HEK293 (cell line): Measurements from ENCODE around the gene JOSD1.

Experiments used
- CTCF ChIA-PET: fragments of 350-600 bp; formaldehyde crosslinking; extraction: SDS; loops from one replicate; lab custom pipeline; 2021; ENCODE audit warnings: antibody characterized with exemption; lab: Yijun Ruan, JAX
- POLR2A ChIA-PET: fragments of 300-600 bp; formaldehyde crosslinking; extraction: SDS; loops from one replicate; lab custom pipeline; 2020; ENCODE audit warnings: antibody characterized with exemption, inconsistent platforms; lab: Yijun Ruan, JAX
- H3K27ac ChIP-seq: fragments of 200-500 bp; sonication (Bioruptor generic); 2 replicates; pipeline ENCODE4 v1.5.1; 2014; ENCODE audit warnings: low read depth, low read length, control low read depth, inconsistent platforms; ENCODE audit errors: extremely low read depth
- H3K36me3 ChIP-seq, 2 experiments: fragments of 200-500 bp in 1 of 2; sonication (Bioruptor generic) in 1 of 2; 1 replicate in 1 of 2; 2 replicates in 1 of 2; pipeline ENCODE4 v1.5.1; 2014 to 2017; ENCODE audit warnings: inconsistent platforms in 2 of 2, low read length in 2 of 2; ENCODE audit not compliant: control insufficient read depth in 2 of 2, insufficient read depth in 1 of 2
- H3K4me1 ChIP-seq: fragments of 200-500 bp; sonication (Bioruptor generic); 2 replicates; pipeline ENCODE4 v1.5.1; 2014; ENCODE audit warnings: mild to moderate bottlenecking, low read length, inconsistent platforms; ENCODE audit not compliant: control insufficient read depth, insufficient read depth
- H3K4me3 ChIP-seq: 2 replicates; pipeline ENCODE4 v1.5.1; 2011; ENCODE audit warnings: low read depth, mild to moderate bottlenecking, control low read depth, low read length, moderate library complexity
- H3K9me3 ChIP-seq: fragments of 200-500 bp; sonication (Bioruptor generic); 2 replicates; pipeline ENCODE4 v1.5.1; 2014; ENCODE audit warnings: low read depth, low read length, inconsistent platforms; ENCODE audit not compliant: control insufficient read depth, insufficient read depth
- CTCF ChIP-seq: fragments of 450-650 bp; formaldehyde crosslinking; IDR thresholded peaks from 2 replicates; pipeline ENCODE4 v1.5.1; 2016; ENCODE audit warnings: missing biosample characterization, missing genetic modification characterization
- KLF1 ChIP-seq: fragments of 450-650 bp; formaldehyde crosslinking; IDR thresholded peaks from 2 replicates; pipeline ENCODE4 v1.5.1; 2016; ENCODE audit warnings: missing biosample characterization, missing genetic modification characterization
- KLF16 ChIP-seq: fragments of 450-650 bp; formaldehyde crosslinking; IDR thresholded peaks from 2 replicates; pipeline ENCODE4 v1.5.1; 2017; ENCODE audit warnings: missing biosample characterization, missing genetic modification characterization
- KLF17 ChIP-seq: fragments of 450-650 bp; formaldehyde crosslinking; IDR thresholded peaks from 2 replicates; pipeline ENCODE4 v1.5.1; 2016; ENCODE audit warnings: missing biosample characterization, missing genetic modification characterization
- KLF8 ChIP-seq: fragments of 450-650 bp; formaldehyde crosslinking; IDR thresholded peaks from 2 replicates; pipeline ENCODE4 v1.5.1; 2016; ENCODE audit warnings: missing biosample characterization, missing genetic modification characterization
- MEIS1 ChIP-seq: sonication (generic); formaldehyde crosslinking; IDR thresholded peaks from 2 replicates; pipeline ENCODE4 v1.8.1; 2022; ENCODE audit warnings: missing genetic modification reagents, mild to moderate bottlenecking, borderline replicate concordance
- PATZ1 ChIP-seq: fragments of 450-650 bp; formaldehyde crosslinking; IDR thresholded peaks from 2 replicates; pipeline ENCODE4 v1.5.1; 2016; ENCODE audit warnings: missing biosample characterization, missing genetic modification characterization
- SCRT1 ChIP-seq: fragments of 450-650 bp; formaldehyde crosslinking; IDR thresholded peaks from 2 replicates; pipeline ENCODE4 v1.5.1; 2016; ENCODE audit warnings: missing biosample characterization, missing genetic modification characterization, borderline replicate concordance
- YY1 ChIP-seq: fragments of 450-650 bp; formaldehyde crosslinking; IDR thresholded peaks from 2 replicates; pipeline ENCODE4 v1.5.1; 2018; ENCODE audit warnings: missing biosample characterization, missing genetic modification characterization
- ZBTB17 ChIP-seq: fragments of 450-650 bp; formaldehyde crosslinking; IDR thresholded peaks from 2 replicates; pipeline ENCODE4 v1.5.1; 2016; ENCODE audit warnings: missing biosample characterization, missing genetic modification characterization
- ZBTB26 ChIP-seq: fragments of 450-650 bp; formaldehyde crosslinking; optimal IDR thresholded peaks from 2 replicates; pipeline ENCODE3; 2016; ENCODE audit warnings: missing biosample characterization, mild to moderate bottlenecking, missing genetic modification characterization
- ZBTB49 ChIP-seq: fragments of 450-650 bp; formaldehyde crosslinking; IDR thresholded peaks from 2 replicates; pipeline ENCODE4 v1.5.1; 2016; ENCODE audit warnings: missing biosample characterization, missing genetic modification characterization, low read depth
- ZBTB8A ChIP-seq: fragments of 450-650 bp; formaldehyde crosslinking; IDR thresholded peaks from 2 replicates; pipeline ENCODE4 v1.5.1; 2016; ENCODE audit warnings: missing biosample characterization, missing genetic modification characterization
- ZFP69B ChIP-seq: fragments of 450-650 bp; formaldehyde crosslinking; IDR thresholded peaks from 2 replicates; pipeline ENCODE4 v1.5.1; 2016; ENCODE audit warnings: missing biosample characterization, missing genetic modification characterization
- ZNF221 ChIP-seq: fragments of 450-650 bp; formaldehyde crosslinking; IDR thresholded peaks from 2 replicates; pipeline ENCODE4 v1.5.1; 2017; ENCODE audit warnings: missing biosample characterization, missing genetic modification characterization, borderline replicate concordance
- ZNF23 ChIP-seq: fragments of 450-650 bp; formaldehyde crosslinking; IDR thresholded peaks from 2 replicates; pipeline ENCODE4 v1.5.1; 2016; ENCODE audit warnings: missing biosample characterization, missing genetic modification characterization, borderline replicate concordance
- ZNF335 ChIP-seq: fragments of 450-650 bp; formaldehyde crosslinking; conservative IDR thresholded peaks from 2 replicates; pipeline ENCODE4 v1.5.1; 2016; ENCODE audit warnings: missing biosample characterization, missing genetic modification characterization
- ZNF621 ChIP-seq: fragments of 450-650 bp; formaldehyde crosslinking; IDR thresholded peaks from 2 replicates; pipeline ENCODE4 v1.5.1; 2017; ENCODE audit warnings: missing biosample characterization, missing genetic modification characterization
- ZNF677 ChIP-seq: fragments of 450-650 bp; IDR thresholded peaks from 2 replicates; pipeline ENCODE4 v1.5.0; 2018; ENCODE audit warnings: missing biosample characterization, mild to moderate bottlenecking, missing genetic modification characterization, moderate library complexity
- ZNF692 ChIP-seq: fragments of 450-650 bp; formaldehyde crosslinking; IDR thresholded peaks from 2 replicates; pipeline ENCODE4 v1.5.1; 2016; ENCODE audit warnings: missing biosample characterization, missing genetic modification characterization
- ZNF76 ChIP-seq: fragments of 450-650 bp; formaldehyde crosslinking; IDR thresholded peaks from 2 replicates; pipeline ENCODE4; 2016; ENCODE audit warnings: low read depth, missing biosample characterization, missing genetic modification characterization, borderline replicate concordance
- ZSCAN16 ChIP-seq: fragments of 450-650 bp; formaldehyde crosslinking; IDR thresholded peaks from 2 replicates; pipeline ENCODE4 v1.5.1; 2016; ENCODE audit warnings: missing biosample characterization, missing genetic modification characterization
- ZXDB ChIP-seq: fragments of 450-650 bp; formaldehyde crosslinking; IDR thresholded peaks from 2 replicates; pipeline ENCODE4 v1.5.1; 2016; ENCODE audit warnings: missing biosample characterization, missing genetic modification characterization

Gene JOSD1

GRCh38 chr22:38700270-38700788 is 414 bp downstream of the JOSD1 start:
- H3K9me3 ChIP-seq = no peaks in the 10 kb centered on the region
- POLR2A ChIA-PET = interaction anchor here (3.1 to 8.0 kb wide), 2 partner anchors 11 to 18 kb away, joined by 10 to 60 read pairs; partner anchors contain the start of gene TOMM22
- peak overlapping the region; percentile 76 for H3K4me3 ChIP-seq
- peaks cover 4 to 30% of the 10 kb centered on the region in 2 experiments; a peak in 2 of 3 replicates for H3K36me3 ChIP-seq
- peak; percentile 95 for TF ChIP-seq ZNF335
- 0 out of 2 replicates have a peak, but pooled peaks have one; percentile 13 for TF ChIP-seq YY1 (tag by site-specific recombination)
- peak; percentile 89 for TF ChIP-seq ZFP69B (tag by site-specific recombination)
- no peak for TF ChIP-seq ZSCAN16
- peak; percentile 32; the same call in 1 of the 2 replicates for TF ChIP-seq KLF17
- peak; percentile 96 for TF ChIP-seq ZNF692 (tag by site-specific recombination)
- TF ChIP-seq PATZ1 = peak; percentile 38
- TF ChIP-seq ZNF23 (tag by site-specific recombination) = no peak
- TF ChIP-seq ZBTB26 (tag by site-specific recombination) = peak; percentile 94
- peak; percentile 50 for TF ChIP-seq ZBTB17 (tag by site-specific recombination)
- no peak for TF ChIP-seq SCRT1 (tag by site-specific recombination)
- peak; percentile 17; the same call in 1 of the 2 replicates for TF ChIP-seq ZXDB (tag by site-specific recombination)
- 0 out of 2 replicates have a peak, but pooled peaks have one; percentile 9 for TF ChIP-seq ZNF76 (tag by site-specific recombination)
- TF ChIP-seq ZNF677 = 0 out of 2 replicates have a peak, but pooled peaks have one; percentile 3
- peak; percentile 8; the same call in 1 of the 2 replicates for TF ChIP-seq KLF1
- TF ChIP-seq KLF8 = peak; percentile 63; the same call in 1 of the 2 replicates
- no peak for TF ChIP-seq ZNF621 (tag by site-specific recombination)
- TF ChIP-seq ZNF221 (tag by site-specific recombination) = no peak
- H3K27ac ChIP-seq = peak overlapping the region; percentile 93
- CTCF ChIA-PET = interaction anchor here (0.6 to 2.9 kb wide), 2 partner anchors 19 to 747 kb away, joined by 3 to 20 read pairs; partner anchors contain the start of genes C22orf23, POLR2F and TOMM22
- H3K4me1 ChIP-seq = peaks cover 7% of the 10 kb centered on the region; the same call in 1 of the 2 replicates

- Histone ChIP-seq H3K9me3 (no peaks in the 10 kb centered on the region), H3K4me3 (peak overlapping the region; percentile 76), H3K4me1 (peaks cover 5% of the 10 kb centered on the region; the same call in 1 of the 2 replicates), H3K36me3 (peaks cover 4 to 33% of the 10 kb centered on the region in 2 experiments; a peak in 2 of 3 replicates), H3K27ac (peak overlapping the region; percentile 93)
- ChIA-PET POLR2A (interaction anchor here (1.0 to 8.0 kb wide), 3 partner anchors 10 to 301 kb away, joined by 3 to 60 read pairs (median 10); partner anchors contain the start of gene TOMM22), CTCF (interaction anchor here (0.5 to 2.9 kb wide), 4 partner anchors 18 to 746 kb away, joined by 3 to 20 read pairs (median 4); partner anchors contain the start of genes C22orf23, POLR2F and TOMM22)
- TF ChIP-seq MEIS1 = no peak
- TF ChIP-seq ZNF76 (tag by site-specific recombination) = no peak
- TF ChIP-seq KLF16 (tag by site-specific recombination) = no peak
- TF ChIP-seq CTCF (tag by site-specific recombination) = 0 out of 2 replicates have a peak, but pooled peaks have one; percentile 21
- no peak for TF ChIP-seq ZBTB49 (tag by site-specific recombination)
- TF ChIP-seq ZBTB8A (tag by site-specific recombination) = no peak
Observed at GRCh38 chr22:38699784-38700183, 959 bp downstream of the JOSD1 start.
